GM12878 (cell line): ENCODE measurements around the gene ADORA2B. TPM values are rescaled to one million over a fixed set of nuclear protein-coding genes. Genes with fewer than 3 reads are reported as not detected.

ENCODE experiments used
- ATAC-seq: fragments of 200-7000 bp; cut with Tn5 transposase; 3 replicates; pipeline ENCODE4 v1.9.1; 2020; ENCODE audit warnings: mild to moderate bottlenecking, moderate library complexity
- BruUV-seq: library from RNA; stranded (reverse); fragments of 400-500 nt; replicated peaks from 2 replicates; lab custom pipeline; 2021; lab: Mats Ljungman, UMichigan
- CTCF ChIA-PET: fragments of 300-600 bp; sonication (Branson Sonifier 250); formaldehyde crosslinking; extraction: SDS; loops from one replicate; lab custom pipeline; 2021; ENCODE audit warnings: inconsistent platforms; lab: Yijun Ruan, JAX
- POLR2A ChIA-PET: fragments of 350-600 bp; formaldehyde crosslinking; extraction: SDS; loops from one replicate; lab custom pipeline; 2021; ENCODE audit warnings: inconsistent platforms; lab: Charles Lee
- RAD21 ChIA-PET: fragments of 300-600 bp; sonication (Branson Sonifier 250); formaldehyde crosslinking; loops from one replicate; lab custom pipeline; 2023; ENCODE audit warnings: antibody characterized with exemption; ENCODE audit not compliant: unreplicated experiment; lab: Charles Lee
- SMC1A ChIA-PET: fragments of 300-600 bp; sonication (Branson Sonifier 250); formaldehyde crosslinking; loops from one replicate; lab custom pipeline; 2023; ENCODE audit not compliant: unreplicated experiment, uncharacterized antibody; lab: Charles Lee
- DNase-seq: peaks from one replicate; pipeline ENCODE4 v3.0.0-alpha.2; 2011; ENCODE audit warnings: low read depth, low spot score
- FAIRE-seq: peaks from 3 replicates; lab custom pipeline; 2011; peaks lifted over from hg19 to GRCh38; lab: Jason Lieb, UNC
- H2AFZ ChIP-seq: 2 replicates; pipeline ENCODE4 v1.6.0; 2011; ENCODE audit warnings: low read depth, low read length, control low read depth; ENCODE audit not compliant: control insufficient read depth
- H3K27ac ChIP-seq: 2 replicates; pipeline ENCODE4 v1.5.1; 2011; ENCODE audit warnings: control low read depth; ENCODE audit not compliant: control insufficient read depth, insufficient read depth
- H3K27me3 ChIP-seq, 2 experiments: replicated peaks in 1 of 2; 2 replicates each; pipeline versions ENCODE4 v1.6.0 to v1.6.1; 2011; ENCODE audit warnings: low read length in 1 of 2; ENCODE audit not compliant: control insufficient read depth in 2 of 2, insufficient read depth in 2 of 2
- H3K36me3 ChIP-seq, 2 experiments: 2 replicates each; pipeline ENCODE4 v1.5.1; 2011; ENCODE audit warnings: low read length in 1 of 2; ENCODE audit not compliant: control insufficient read depth in 2 of 2, insufficient read depth in 2 of 2
- H3K4me1 ChIP-seq: 2 replicates; pipeline ENCODE4 v1.6.1; 2011; ENCODE audit warnings: mild to moderate bottlenecking, low read length, moderate library complexity, mixed read lengths; ENCODE audit not compliant: control insufficient read depth, insufficient read depth
- H3K4me2 ChIP-seq: 2 replicates; pipeline ENCODE4 v1.6.0; 2011; ENCODE audit warnings: control low read depth; ENCODE audit not compliant: control insufficient read depth, insufficient read depth
- H3K4me3 ChIP-seq: fragments of 200-600 bp; sonication (generic); 2 replicates; pipeline ENCODE4 v1.5.1; 2016
- H3K79me2 ChIP-seq: 2 replicates; pipeline ENCODE4 v1.6.0; 2011; ENCODE audit warnings: low read length; ENCODE audit not compliant: control insufficient read depth, insufficient read depth
- H3K9ac ChIP-seq: 2 replicates; pipeline ENCODE4 v1.8.0; 2011; ENCODE audit warnings: low read length, control low read depth, mixed read lengths; ENCODE audit not compliant: control insufficient read depth, insufficient read depth
- H3K9me3 ChIP-seq: replicated peaks from 3 replicates; pipeline ENCODE4 v1.5.1; 2011; ENCODE audit warnings: mild to moderate bottlenecking, low read length; ENCODE audit not compliant: control insufficient read depth, insufficient read depth
- H4K20me1 ChIP-seq: 2 replicates; pipeline ENCODE4 v1.6.0; 2011; ENCODE audit not compliant: control insufficient read depth, insufficient read depth
- CHD2 ChIP-seq: IDR thresholded peaks from 2 replicates; pipeline ENCODE4 v1.6.1; 2011; ENCODE audit warnings: low read depth, low read length, improper control_type of control experiment, borderline replicate concordance
- CREM ChIP-seq: IDR thresholded peaks from 2 replicates; pipeline ENCODE4 v1.6.1; 2014; ENCODE audit warnings: antibody characterized with exemption, low read depth
- EGR1 ChIP-seq, 2 experiments: IDR thresholded peaks; 1 replicate in 1 of 2; 2 replicates in 1 of 2; pipeline ENCODE4 v1.6.1; 2011 to 2012; ENCODE audit warnings: low read depth in 2 of 2, low read length in 2 of 2, borderline replicate concordance in 1 of 2, mild to moderate bottlenecking in 1 of 2, moderate library complexity in 1 of 2
- EZH2 ChIP-seq: IDR thresholded peaks from 2 replicates; pipeline ENCODE4 v1.6.1; 2012; ENCODE audit warnings: low read depth, mild to moderate bottlenecking, control low read depth, inconsistent platforms, low read length, borderline replicate concordance; ENCODE audit not compliant: control insufficient read depth
- GATAD2B ChIP-seq: fragments of 450-650 bp; conservative IDR thresholded peaks from 2 replicates; pipeline ENCODE4 v1.6.1; 2017; ENCODE audit warnings: low read depth, mild to moderate bottlenecking, moderate library complexity
- IRF4 ChIP-seq: IDR thresholded peaks from 2 replicates; pipeline ENCODE4 v1.6.1; 2011; ENCODE audit warnings: low read depth, low read length
- NRF1 ChIP-seq: conservative IDR thresholded peaks from 2 replicates; pipeline ENCODE4 v1.6.1; 2011; ENCODE audit warnings: mild to moderate bottlenecking, low read depth, low read length, improper control_type of control experiment
- PML ChIP-seq: IDR thresholded peaks from 2 replicates; pipeline ENCODE4 v1.6.1; 2012; ENCODE audit warnings: low read length, inconsistent platforms
- SIN3A ChIP-seq: IDR thresholded peaks from 2 replicates; pipeline ENCODE4 v1.6.1; 2012; ENCODE audit warnings: low read depth, low read length, improper control_type of control experiment
- ZSCAN29 ChIP-seq: fragments of 450-650 bp; IDR thresholded peaks from 2 replicates; pipeline ENCODE4 v1.6.1; 2017; ENCODE audit warnings: mild to moderate bottlenecking, moderate library complexity
- WGBS: methylation state at CpG from one replicate; pipeline ENCODE4 v1.1.6; 2016; ENCODE audit warnings: low lambda C conversion rate; ENCODE audit not compliant: insufficient replicate concordance, insufficient coverage; ENCODE audit errors: missing lambda C conversion rate; 5-methylcytosine and 5-hydroxymethylcytosine counted together
- in situ Hi-C: fragments of 300-500 bp; cut with MboI; formaldehyde crosslinking; loops from 9 replicates; pipeline ENCODE4 v1.14.3; 2018; ENCODE audit warnings: mixed read lengths
- intact Hi-C: fragments of 100-400 bp; cut with micrococcal nuclease; formaldehyde crosslinking; loops from one replicate; pipeline ENCODE4 v1.14.2; 2022; ENCODE audit not compliant: unreplicated experiment
- polyA plus RNA-seq, 11 experiments: library from polyadenylated mRNA; depleted of rRNA in 4 of 11; unstranded in 6 of 11; stranded (reverse) in 5 of 11; fragments of >200 nt; fragmentation: Nextera tagmentation in 4 of 11; fragmentation: Illumina TruSeq in 1 of 11; extraction: Ambion mirVana in 4 of 11; extraction: Trizol in 1 of 11; gene quantifications; 1 replicate in 1 of 11; 2 replicates in 10 of 11; pipeline versions ENCODE4 v1.2.1 to v1.2.3, GENCODE V29; 2011 to 2016; ENCODE audit warnings: inconsistent platforms in 2 of 11, missing spikeins in 2 of 11, low read depth in 1 of 11
- total RNA-seq, 4 experiments: library from RNA; depleted of rRNA in 3 of 4; stranded (reverse); fragments of >200 nt in 3 of 4; fragmentation: Illumina TruSeq in 1 of 4; extraction: Trizol in 1 of 4; gene quantifications; 2 replicates each; pipeline versions ENCODE4 v1.2.1 to v1.2.3, GENCODE V29; 2013 to 2021
- TF ChIP-seq, protein P1 (sequence below): fragments of 450-650 bp; IDR thresholded peaks from 2 replicates; pipeline ENCODE4 v1.6.1; 2017; ENCODE audit warnings: borderline replicate concordance
- TF ChIP-seq, protein P2 (sequence below): fragments of 450-650 bp; IDR thresholded peaks from 2 replicates; pipeline ENCODE4 v1.6.1; 2018; ENCODE audit warnings: borderline replicate concordance, mild to moderate bottlenecking; ENCODE audit not compliant: partially characterized antibody
- TF ChIP-seq, protein P3 (sequence below): fragments of 450-650 bp; IDR thresholded peaks from 2 replicates; pipeline ENCODE4 v1.6.1; 2016; ENCODE audit warnings: mild to moderate bottlenecking, moderate library complexity, borderline replicate concordance
- TF ChIP-seq, protein P4 (sequence below): fragments of 450-650 bp; IDR thresholded peaks from 2 replicates; pipeline ENCODE4 v1.6.1; 2014; ENCODE audit warnings: mild to moderate bottlenecking

The ADORA2B gene
- total and polyA plus RNA-seq, 10 of the 15 experiments (the other 5 are each of a cell fraction or from before 2014, with no cell fraction given) = 0.05 to 0.42 (median 0.17) TPM

DNA sequence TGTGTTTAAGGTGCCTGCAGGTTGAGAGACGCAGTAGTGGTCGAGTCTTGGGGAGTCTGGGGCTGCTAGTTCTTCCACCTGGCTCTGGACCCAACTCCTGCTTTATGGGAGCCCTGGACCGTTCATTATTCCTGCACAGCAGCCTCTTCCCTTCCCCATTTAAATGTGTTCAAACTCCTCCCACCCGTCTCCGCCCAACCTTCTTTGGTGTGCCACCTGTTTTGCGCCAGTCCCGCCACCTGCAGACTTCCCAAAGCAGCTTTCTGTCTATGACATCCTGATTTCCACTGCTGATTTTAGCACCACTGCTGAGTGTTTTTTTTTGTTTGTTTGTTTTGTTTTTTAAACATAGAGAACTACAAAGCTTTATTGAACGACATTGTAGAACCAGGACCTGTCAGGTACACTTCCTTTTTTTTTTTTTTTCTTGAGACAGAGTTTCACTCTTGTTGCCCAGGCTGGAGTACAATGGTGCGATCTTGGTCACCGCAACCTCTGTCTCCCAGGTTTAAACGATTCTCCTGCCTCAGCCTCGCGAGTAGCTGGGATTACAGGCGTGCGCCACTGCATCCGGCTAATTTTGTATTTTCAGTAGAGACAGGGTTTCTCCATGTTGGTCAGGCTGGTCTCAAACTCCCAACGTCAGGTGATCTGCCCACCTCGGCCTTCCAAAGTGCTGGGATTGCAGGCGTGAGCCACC lies 12.8 kb downstream of the ADORA2B start:
- Histone ChIP-seq H3K79me2 (no peaks in the 10 kb centered on the region), H3K4me3 (no peak overlapping the region), H4K20me1 (no peaks in the 10 kb centered on the region), H3K36me3 (no peaks in the 10 kb centered on the region), H3K9me3 (no peaks in the 10 kb centered on the region), H3K27ac (no peak overlapping the region), H2AFZ (no peak overlapping the region), H3K4me2 (no peak overlapping the region), H3K27me3 (peaks cover 0 to 3% of the 10 kb centered on the region in 2 experiments; a peak in 2 of 4 replicates), H3K4me1 (peaks cover 16% of the 10 kb centered on the region), H3K9ac (no peak overlapping the region)
- BruUV-seq = no TSS peak
- ChIA-PET POLR2A (no interaction called here), CTCF (interaction anchor here (0.6 to 0.9 kb wide), 2 partner anchors 16 to 1184 kb away, joined by 3 read pairs; no protein-coding TSS in a partner anchor), SMC1A (interaction anchor here (1.2 to 1.7 kb wide), 4 partner anchors 16 to 27 kb away, joined by 3 to 6 read pairs (median 4); no protein-coding TSS in a partner anchor), RAD21 (no interaction called here)
- ATAC-seq = no peak
- intact Hi-C loops = no loop called here
- DNase-seq = no peak
- WGBS = 80% methylated on average over 18 of the region's 19 CpGs
- FAIRE-seq = no peak
- in situ Hi-C loops = no loop called here
- TF ChIP-seq GATAD2B (no peak), CHD2 (no peak), CREM (no peak), PML (no peak), EZH2 (no peak), NRF1 (no peak), ZSCAN29 (no peak), IRF4 (no peak), SIN3A (no peak), EGR1 (IDR thresholded peaks at IDR 0.05; ENCODE audit: borderline replicate concordance in 1 of 2, low read depth in 2 of 2, low read length in 2 of 2) (no peak)
- TF ChIP-seq, protein P1, sequence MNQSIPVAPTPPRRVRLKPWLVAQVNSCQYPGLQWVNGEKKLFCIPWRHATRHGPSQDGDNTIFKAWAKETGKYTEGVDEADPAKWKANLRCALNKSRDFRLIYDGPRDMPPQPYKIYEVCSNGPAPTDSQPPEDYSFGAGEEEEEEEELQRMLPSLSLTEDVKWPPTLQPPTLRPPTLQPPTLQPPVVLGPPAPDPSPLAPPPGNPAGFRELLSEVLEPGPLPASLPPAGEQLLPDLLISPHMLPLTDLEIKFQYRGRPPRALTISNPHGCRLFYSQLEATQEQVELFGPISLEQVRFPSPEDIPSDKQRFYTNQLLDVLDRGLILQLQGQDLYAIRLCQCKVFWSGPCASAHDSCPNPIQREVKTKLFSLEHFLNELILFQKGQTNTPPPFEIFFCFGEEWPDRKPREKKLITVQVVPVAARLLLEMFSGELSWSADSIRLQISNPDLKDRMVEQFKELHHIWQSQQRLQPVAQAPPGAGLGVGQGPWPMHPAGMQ = no peak
- TF ChIP-seq, protein P2, sequence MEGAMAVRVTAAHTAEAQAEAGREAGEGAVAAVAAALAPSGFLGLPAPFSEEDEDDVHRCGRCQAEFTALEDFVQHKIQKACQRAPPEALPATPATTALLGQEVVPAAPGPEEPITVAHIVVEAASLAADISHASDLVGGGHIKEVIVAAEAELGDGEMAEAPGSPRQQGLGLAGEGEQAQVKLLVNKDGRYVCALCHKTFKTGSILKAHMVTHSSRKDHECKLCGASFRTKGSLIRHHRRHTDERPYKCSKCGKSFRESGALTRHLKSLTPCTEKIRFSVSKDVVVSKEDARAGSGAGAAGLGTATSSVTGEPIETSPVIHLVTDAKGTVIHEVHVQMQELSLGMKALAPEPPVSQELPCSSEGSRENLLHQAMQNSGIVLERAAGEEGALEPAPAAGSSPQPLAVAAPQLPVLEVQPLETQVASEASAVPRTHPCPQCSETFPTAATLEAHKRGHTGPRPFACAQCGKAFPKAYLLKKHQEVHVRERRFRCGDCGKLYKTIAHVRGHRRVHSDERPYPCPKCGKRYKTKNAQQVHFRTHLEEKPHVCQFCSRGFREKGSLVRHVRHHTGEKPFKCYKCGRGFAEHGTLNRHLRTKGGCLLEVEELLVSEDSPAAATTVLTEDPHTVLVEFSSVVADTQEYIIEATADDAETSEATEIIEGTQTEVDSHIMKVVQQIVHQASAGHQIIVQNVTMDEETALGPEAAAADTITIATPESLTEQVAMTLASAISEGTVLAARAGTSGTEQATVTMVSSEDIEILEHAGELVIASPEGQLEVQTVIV = no peak
- TF ChIP-seq, protein P3, sequence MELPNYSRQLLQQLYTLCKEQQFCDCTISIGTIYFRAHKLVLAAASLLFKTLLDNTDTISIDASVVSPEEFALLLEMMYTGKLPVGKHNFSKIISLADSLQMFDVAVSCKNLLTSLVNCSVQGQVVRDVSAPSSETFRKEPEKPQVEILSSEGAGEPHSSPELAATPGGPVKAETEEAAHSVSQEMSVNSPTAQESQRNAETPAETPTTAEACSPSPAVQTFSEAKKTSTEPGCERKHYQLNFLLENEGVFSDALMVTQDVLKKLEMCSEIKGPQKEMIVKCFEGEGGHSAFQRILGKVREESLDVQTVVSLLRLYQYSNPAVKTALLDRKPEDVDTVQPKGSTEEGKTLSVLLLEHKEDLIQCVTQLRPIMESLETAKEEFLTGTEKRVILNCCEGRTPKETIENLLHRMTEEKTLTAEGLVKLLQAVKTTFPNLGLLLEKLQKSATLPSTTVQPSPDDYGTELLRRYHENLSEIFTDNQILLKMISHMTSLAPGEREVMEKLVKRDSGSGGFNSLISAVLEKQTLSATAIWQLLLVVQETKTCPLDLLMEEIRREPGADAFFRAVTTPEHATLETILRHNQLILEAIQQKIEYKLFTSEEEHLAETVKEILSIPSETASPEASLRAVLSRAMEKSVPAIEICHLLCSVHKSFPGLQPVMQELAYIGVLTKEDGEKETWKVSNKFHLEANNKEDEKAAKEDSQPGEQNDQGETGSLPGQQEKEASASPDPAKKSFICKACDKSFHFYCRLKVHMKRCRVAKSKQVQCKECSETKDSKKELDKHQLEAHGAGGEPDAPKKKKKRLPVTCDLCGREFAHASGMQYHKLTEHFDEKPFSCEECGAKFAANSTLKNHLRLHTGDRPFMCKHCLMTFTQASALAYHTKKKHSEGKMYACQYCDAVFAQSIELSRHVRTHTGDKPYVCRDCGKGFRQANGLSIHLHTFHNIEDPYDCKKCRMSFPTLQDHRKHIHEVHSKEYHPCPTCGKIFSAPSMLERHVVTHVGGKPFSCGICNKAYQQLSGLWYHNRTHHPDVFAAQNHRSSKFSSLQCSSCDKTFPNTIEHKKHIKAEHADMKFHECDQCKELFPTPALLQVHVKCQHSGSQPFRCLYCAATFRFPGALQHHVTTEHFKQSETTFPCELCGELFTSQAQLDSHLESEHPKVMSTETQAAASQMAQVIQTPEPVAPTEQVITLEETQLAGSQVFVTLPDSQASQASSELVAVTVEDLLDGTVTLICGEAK = no peak
- TF ChIP-seq, protein P4, sequence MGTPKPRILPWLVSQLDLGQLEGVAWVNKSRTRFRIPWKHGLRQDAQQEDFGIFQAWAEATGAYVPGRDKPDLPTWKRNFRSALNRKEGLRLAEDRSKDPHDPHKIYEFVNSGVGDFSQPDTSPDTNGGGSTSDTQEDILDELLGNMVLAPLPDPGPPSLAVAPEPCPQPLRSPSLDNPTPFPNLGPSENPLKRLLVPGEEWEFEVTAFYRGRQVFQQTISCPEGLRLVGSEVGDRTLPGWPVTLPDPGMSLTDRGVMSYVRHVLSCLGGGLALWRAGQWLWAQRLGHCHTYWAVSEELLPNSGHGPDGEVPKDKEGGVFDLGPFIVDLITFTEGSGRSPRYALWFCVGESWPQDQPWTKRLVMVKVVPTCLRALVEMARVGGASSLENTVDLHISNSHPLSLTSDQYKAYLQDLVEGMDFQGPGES = no peak
